Measurements from ENCODE around the gene FNDC3B. TPM values are rescaled to one million over a fixed set of nuclear protein-coding genes. Genes with fewer than 3 reads are reported as not detected.
"Not testable (repeated sequence)": the region's sequence is repeated elsewhere in the genome, so short reads cannot be mapped to it uniquely, and the experiment has no call there.

FNDC3B gene
- total RNA-seq (10 to 100 TPM; 18.1 to 46.5 (median 23.5) TPM), total RNA-seq (19.5 to 82.3 (median 43.2) reads per million in 29 experiments)
- total RNA-seq (2013): 29.5 TPM

DNA sequence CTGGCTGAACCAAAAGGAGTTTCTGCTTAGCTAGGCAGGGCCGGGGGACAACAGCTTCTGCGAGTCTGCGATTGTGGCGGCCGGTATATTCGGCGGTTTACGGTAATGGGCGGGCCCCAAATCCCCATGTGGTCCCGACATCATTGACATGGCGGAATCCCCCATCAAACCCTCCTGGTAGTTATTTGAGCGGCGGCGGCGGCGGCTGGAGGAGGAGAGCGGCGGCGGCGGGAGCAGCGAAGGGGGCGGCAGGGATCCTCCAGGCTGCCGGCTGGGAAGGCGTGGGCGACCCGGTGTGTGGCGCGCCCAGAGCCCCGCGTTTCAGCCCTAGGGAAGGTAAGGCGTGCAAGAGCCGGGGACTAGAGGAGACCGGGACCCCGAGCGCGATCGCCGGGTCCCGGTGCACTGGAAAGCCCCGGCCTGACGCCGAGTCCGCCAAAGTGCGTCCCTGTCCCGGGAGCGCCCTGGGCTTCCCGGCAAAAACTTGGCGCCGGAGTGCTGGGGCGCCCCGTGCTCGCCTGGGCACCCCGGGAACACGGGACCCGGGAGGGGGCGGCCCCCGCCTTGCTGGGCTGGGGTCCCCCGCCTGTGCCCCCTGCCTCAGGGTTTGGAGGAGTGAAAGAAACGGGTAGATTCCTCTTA, at the start of gene FNDC3B:
Gene FNDC3B, plus strand, starts transcription at position 143 of the 642 bp plus-strand sequence. CDS start 72,902 bp downstream, outside the sequence.
- POLR2A ChIA-PET: interaction anchor here (0.6 to 1.4 kb wide), 3 partner anchors 63 to 477 kb away, joined by 3 to 5 read pairs (median 4); no protein-coding TSS in a partner anchor
- peak; percentile 80 to 96 (median 90) for DNase-seq
- Mint-ChIP-seq H3K27me3 (no peaks in the 10 kb centered on the region), H3K9me3 (no peaks in the 10 kb centered on the region), H3K4me1 (peaks cover 47 to 64% (median 51%) of the 10 kb centered on the region in 3 donors), H3K4me3 (peak within 1 kb of the TSS; percentile 95 to 99 (median 98)), H3K27ac (peak within 1 kb of the TSS; percentile 90 to 94), H3K36me3 (no peaks in the 10 kb centered on the region)
- WGBS (ENCODE audit: insufficient coverage): under 1% methylated on average over 57 of the region's 59 CpGs
- CTCF ChIA-PET: interaction anchor here (0.7 to 1.8 kb wide), 6 partner anchors 12 to 302 kb away, joined by 3 to 19 read pairs (median 4); no protein-coding TSS in a partner anchor
- H3K9me3 ChIP-seq: no peaks in the 10 kb centered on the region
- peaks cover 2 to 27% of the 10 kb centered on the region in 2 experiments for H3K4me1 ChIP-seq (ENCODE audit: control insufficient read depth in 1 of 2, extremely low read depth in 1 of 2, insufficient read depth in 2 of 2, low read length in 2 of 2)
- peak within 1 kb of the TSS; percentile 81 to 91 for H3K4me3 ChIP-seq (ENCODE audit: control insufficient read depth in 1 of 2, extremely low read depth in 1 of 2, low read length in 1 of 2)
- peak within 1 kb of the TSS; percentile 76 for H3K27ac ChIP-seq (ENCODE audit: low read length)
- H3K27me3 ChIP-seq (replicated peaks in 1 of 2; ENCODE audit: control insufficient read depth in 2 of 2, extremely low read depth in 1 of 2, insufficient read depth in 2 of 2, low read length in 1 of 2): no peaks in the 10 kb centered on the region
- peak; percentile 94 to 95 (median 94) for ATAC-seq (replicated peaks in 1 of 4)
- H3K36me3 ChIP-seq (ENCODE audit: control insufficient read depth in 2 of 2, extremely low read depth in 1 of 2, insufficient read depth in 1 of 2, low read length in 1 of 2): no peaks in the 10 kb centered on the region

DNA sequence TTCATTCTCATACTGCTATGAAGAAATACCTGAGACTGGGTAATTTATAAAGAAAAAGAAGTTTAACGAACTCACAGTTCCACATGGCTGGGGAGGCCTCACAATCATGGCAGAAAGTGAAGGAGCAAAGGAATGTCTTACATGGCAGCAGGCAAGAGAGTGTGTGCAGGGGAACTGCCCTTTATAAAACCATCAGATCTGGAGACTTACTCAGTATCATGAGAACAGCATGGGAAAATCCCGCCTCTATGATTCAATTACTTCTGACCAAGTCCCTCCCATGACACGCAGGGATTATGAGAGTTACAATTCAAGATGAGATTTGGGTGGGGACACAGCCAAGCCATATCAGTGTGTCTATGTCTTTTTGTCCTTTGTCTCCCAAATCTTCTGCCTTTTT, 49.1 kb upstream of the FNDC3B start:
- H3K4me3 ChIP-seq (ENCODE audit: control insufficient read depth in 1 of 2, extremely low read depth in 1 of 2, low read length in 1 of 2); H3K27ac ChIP-seq (ENCODE audit: low read length); POLR2A ChIA-PET; H3K4me1 ChIP-seq (ENCODE audit: control insufficient read depth in 1 of 2, extremely low read depth in 1 of 2, insufficient read depth in 2 of 2, low read length in 2 of 2); H3K27me3 ChIP-seq (replicated peaks in 1 of 2; ENCODE audit: control insufficient read depth in 2 of 2, extremely low read depth in 1 of 2, insufficient read depth in 2 of 2, low read length in 1 of 2); H3K36me3 Mint-ChIP-seq; DNase-seq; H3K27ac Mint-ChIP-seq; ATAC-seq (replicated peaks in 1 of 4); H3K9me3 ChIP-seq; H3K36me3 ChIP-seq (ENCODE audit: control insufficient read depth in 2 of 2, extremely low read depth in 1 of 2, insufficient read depth in 1 of 2, low read length in 1 of 2); H3K4me1 Mint-ChIP-seq; H3K9me3 Mint-ChIP-seq; CTCF ChIA-PET; H3K4me3 Mint-ChIP-seq: not testable (repeated sequence)
- no CpG with 5 or more reads among the region's 3 CpGs for WGBS (ENCODE audit: insufficient coverage)
- H3K27me3 Mint-ChIP-seq: peaks cover 6 to 15% of the 10 kb centered on the region in 2 donors

DNA sequence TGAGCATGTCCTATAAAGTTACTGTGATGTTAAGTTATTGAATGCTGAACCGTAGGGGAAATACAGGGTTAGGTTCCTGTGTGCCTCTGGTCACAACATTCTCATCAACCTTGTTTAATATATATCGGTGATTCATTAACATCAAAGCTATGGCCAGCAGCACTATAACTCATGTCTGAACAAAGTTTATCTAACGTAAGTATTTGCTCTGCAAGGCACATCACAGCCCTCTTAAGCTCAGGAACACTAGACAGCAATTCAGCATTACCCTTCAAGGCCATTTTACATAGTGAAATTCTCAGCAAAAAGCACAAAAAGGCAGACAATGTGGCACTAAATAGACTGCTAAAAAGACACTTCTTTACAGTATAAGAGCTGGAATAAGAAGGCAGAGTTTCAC, 48.2 kb upstream of the FNDC3B start:
- CTCF ChIA-PET: interaction anchor here in 1 of 2 donors (0.5 kb wide), 1 partner anchor 12 kb away, joined by 3 read pairs; no protein-coding TSS in a partner anchor
- 50% methylated on average over 1 of the region's 3 CpGs for WGBS (ENCODE audit: insufficient coverage)
- no peak overlapping the region for H3K27ac ChIP-seq (ENCODE audit: low read length)
- H3K9me3 Mint-ChIP-seq: peaks cover 0 to 3% (median under 1%) of the 10 kb centered on the region in 3 donors
- no peaks in the 10 kb centered on the region for H3K36me3 ChIP-seq (ENCODE audit: control insufficient read depth in 2 of 2, extremely low read depth in 1 of 2, insufficient read depth in 1 of 2, low read length in 1 of 2)
- H3K27me3 ChIP-seq (replicated peaks in 1 of 2; ENCODE audit: control insufficient read depth in 2 of 2, extremely low read depth in 1 of 2, insufficient read depth in 2 of 2, low read length in 1 of 2): peaks cover 0 to 4% of the 10 kb centered on the region in 2 experiments
- H3K27ac Mint-ChIP-seq: no peak overlapping the region
- DNase-seq (no peak), ATAC-seq (replicated peaks in 1 of 4) (no peak)
- H3K4me1 Mint-ChIP-seq: peaks cover 0 to 4% (median 0%) of the 10 kb centered on the region in 3 donors
- H3K4me1 ChIP-seq (ENCODE audit: control insufficient read depth in 1 of 2, extremely low read depth in 1 of 2, insufficient read depth in 2 of 2, low read length in 2 of 2): no peaks in the 10 kb centered on the region
- no peaks in the 10 kb centered on the region for H3K9me3 ChIP-seq
- H3K4me3 ChIP-seq (ENCODE audit: control insufficient read depth in 1 of 2, extremely low read depth in 1 of 2, low read length in 1 of 2): no peak overlapping the region
- H3K4me3 Mint-ChIP-seq: no peak overlapping the region
- H3K27me3 Mint-ChIP-seq: peaks cover 6 to 15% of the 10 kb centered on the region in 2 donors
- H3K36me3 Mint-ChIP-seq: no peaks in the 10 kb centered on the region
- POLR2A ChIA-PET: no interaction called here

DNA sequence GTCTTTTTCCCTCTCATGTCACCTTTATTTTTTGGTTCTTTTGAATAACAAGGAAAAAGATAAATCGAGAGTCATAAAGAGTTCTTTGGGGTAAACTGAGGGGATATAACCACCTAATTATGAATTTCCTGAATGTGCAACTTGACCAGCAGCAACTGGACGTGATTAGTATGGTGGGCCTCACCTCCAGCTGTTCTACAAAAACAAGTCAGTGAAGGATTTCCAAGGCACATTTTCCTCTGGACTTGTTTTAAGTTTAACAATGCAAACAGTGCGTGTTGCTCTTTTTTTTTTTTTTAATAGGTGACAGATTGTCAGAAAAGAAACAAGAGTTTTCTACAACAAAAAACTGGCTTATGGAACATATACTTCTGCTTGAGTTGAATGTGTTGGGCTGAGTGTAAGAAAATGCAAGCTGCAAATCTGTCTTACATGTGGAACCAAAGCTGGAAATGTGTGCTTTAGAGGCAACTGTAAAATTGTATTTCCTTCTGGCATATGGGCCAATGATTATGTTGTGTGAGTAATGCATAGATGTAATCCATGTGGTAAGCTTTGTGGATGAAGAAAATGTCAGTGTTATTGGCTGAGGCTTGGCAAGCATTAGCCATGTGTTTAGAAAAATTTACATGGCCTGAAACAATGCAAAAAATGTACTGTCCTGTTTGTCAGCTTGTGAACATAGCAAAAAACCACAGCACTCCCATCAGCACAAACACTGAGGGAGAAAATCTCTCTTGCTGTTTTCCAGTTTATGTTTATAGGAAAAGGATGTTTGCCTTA, 44.5 kb upstream of the FNDC3B start:
- Histone ChIP-seq H3K27me3 (replicated peaks in 1 of 2; ENCODE audit: control insufficient read depth in 2 of 2, extremely low read depth in 1 of 2, insufficient read depth in 2 of 2, low read length in 1 of 2) (peaks cover 0 to 4% of the 10 kb centered on the region in 2 experiments), H3K4me3 (ENCODE audit: control insufficient read depth in 1 of 2, extremely low read depth in 1 of 2, low read length in 1 of 2) (no peak overlapping the region), H3K9me3 (no peaks in the 10 kb centered on the region), H3K4me1 (ENCODE audit: control insufficient read depth in 1 of 2, extremely low read depth in 1 of 2, insufficient read depth in 2 of 2, low read length in 2 of 2) (no peaks in the 10 kb centered on the region), H3K27ac (ENCODE audit: low read length) (no peak overlapping the region), H3K36me3 (ENCODE audit: control insufficient read depth in 2 of 2, extremely low read depth in 1 of 2, insufficient read depth in 1 of 2, low read length in 1 of 2) (no peaks in the 10 kb centered on the region)
- WGBS (ENCODE audit: insufficient coverage): 100% methylated on average over 1 of the region's 3 CpGs
- Mint-ChIP-seq H3K4me1 (no peaks in the 10 kb centered on the region), H3K4me3 (no peak overlapping the region), H3K27ac (no peak overlapping the region), H3K27me3 (peaks cover 3 to 18% of the 10 kb centered on the region in 2 donors), H3K9me3 (peaks cover 3 to 9% (median 6%) of the 10 kb centered on the region in 3 donors), H3K36me3 (no peaks in the 10 kb centered on the region)
- ChIA-PET POLR2A (no interaction called here), CTCF (no interaction called here)
- DNase-seq (no peak), ATAC-seq (replicated peaks in 1 of 4) (no peak)

DNA sequence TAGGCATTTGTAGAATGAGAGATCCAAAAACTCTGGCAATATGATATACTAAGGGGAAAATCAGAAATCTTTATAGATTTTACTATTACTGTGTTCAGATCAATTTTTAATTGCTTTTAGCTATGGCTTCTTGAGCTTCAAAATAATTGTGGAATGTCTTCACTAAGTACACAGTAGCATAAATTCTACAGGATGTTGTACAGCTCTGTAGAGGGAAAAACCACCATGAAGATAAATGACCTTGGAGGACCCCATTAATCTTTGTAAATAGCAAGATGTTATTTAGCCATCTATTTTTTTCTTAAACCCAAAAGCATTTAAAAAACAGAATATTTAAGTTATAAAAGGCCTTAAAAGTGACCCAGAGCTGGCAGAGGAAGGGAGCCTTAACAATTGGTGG, 43.9 kb upstream of the FNDC3B start:
- H3K9me3 Mint-ChIP-seq: peaks cover 3 to 9% (median 6%) of the 10 kb centered on the region in 3 donors
- no peak overlapping the region for H3K27ac Mint-ChIP-seq
- peaks cover 0 to 14% of the 10 kb centered on the region in 2 donors for H3K27me3 Mint-ChIP-seq
- no peak overlapping the region for H3K4me3 Mint-ChIP-seq
- Histone ChIP-seq H3K4me1 (ENCODE audit: control insufficient read depth in 1 of 2, extremely low read depth in 1 of 2, insufficient read depth in 2 of 2, low read length in 2 of 2) (no peaks in the 10 kb centered on the region), H3K36me3 (ENCODE audit: control insufficient read depth in 2 of 2, extremely low read depth in 1 of 2, insufficient read depth in 1 of 2, low read length in 1 of 2) (no peaks in the 10 kb centered on the region), H3K27ac (ENCODE audit: low read length) (no peak overlapping the region), H3K27me3 (replicated peaks in 1 of 2; ENCODE audit: control insufficient read depth in 2 of 2, extremely low read depth in 1 of 2, insufficient read depth in 2 of 2, low read length in 1 of 2) (peaks cover 0 to 4% of the 10 kb centered on the region in 2 experiments), H3K9me3 (no peaks in the 10 kb centered on the region), H3K4me3 (ENCODE audit: control insufficient read depth in 1 of 2, extremely low read depth in 1 of 2, low read length in 1 of 2) (no peak overlapping the region)
- DNase-seq (no peak), ATAC-seq (replicated peaks in 1 of 4) (no peak)
- H3K4me1 Mint-ChIP-seq: no peaks in the 10 kb centered on the region
- H3K36me3 Mint-ChIP-seq: no peaks in the 10 kb centered on the region
- CTCF ChIA-PET: no interaction called here
- POLR2A ChIA-PET: no interaction called here

DNA sequence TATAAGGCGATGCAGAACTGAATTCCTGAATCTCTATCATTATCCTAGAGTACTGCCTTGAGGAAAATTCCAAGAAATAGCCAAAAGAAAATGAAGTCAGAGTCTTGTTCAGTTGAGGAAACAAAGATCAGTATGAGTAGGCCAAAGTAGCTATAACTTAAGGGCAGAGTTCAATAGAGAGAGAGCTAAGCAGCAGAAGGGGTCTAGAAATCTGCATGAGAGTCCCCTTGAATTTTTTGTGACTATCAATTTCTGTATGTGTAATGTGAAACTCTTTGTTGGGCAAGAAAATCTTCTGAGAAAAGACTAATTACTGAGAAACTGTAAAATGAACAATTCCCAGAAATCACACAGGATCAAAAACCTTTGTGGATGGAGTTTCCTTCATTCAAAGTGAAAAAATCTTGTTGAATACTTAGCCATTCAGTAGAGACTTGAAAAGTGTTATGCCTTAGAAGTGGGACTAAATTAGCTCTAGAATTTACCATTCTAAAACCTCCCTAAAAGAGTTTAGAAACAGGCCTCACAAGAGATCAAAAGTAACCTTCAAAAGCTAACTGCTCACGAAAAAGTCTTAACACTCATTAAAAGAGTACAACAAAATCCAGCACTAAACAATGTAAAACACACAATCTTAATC, 43.1 kb upstream of the FNDC3B start:
- WGBS (ENCODE audit: insufficient coverage): 38% methylated on average over 1 of the region's 2 CpGs

More for the DNA sequence above, 43.1 kb upstream of the FNDC3B start:
- ChIA-PET POLR2A (no interaction called here), CTCF (no interaction called here)
- Histone ChIP-seq H3K4me1 (ENCODE audit: control insufficient read depth in 1 of 2, extremely low read depth in 1 of 2, insufficient read depth in 2 of 2, low read length in 2 of 2) (no peaks in the 10 kb centered on the region), H3K4me3 (ENCODE audit: control insufficient read depth in 1 of 2, extremely low read depth in 1 of 2, low read length in 1 of 2) (no peak overlapping the region), H3K27me3 (replicated peaks in 1 of 2; ENCODE audit: control insufficient read depth in 2 of 2, extremely low read depth in 1 of 2, insufficient read depth in 2 of 2, low read length in 1 of 2) (peaks cover 0 to 4% of the 10 kb centered on the region in 2 experiments), H3K36me3 (ENCODE audit: control insufficient read depth in 2 of 2, extremely low read depth in 1 of 2, insufficient read depth in 1 of 2, low read length in 1 of 2) (no peaks in the 10 kb centered on the region), H3K9me3 (no peaks in the 10 kb centered on the region), H3K27ac (ENCODE audit: low read length) (no peak overlapping the region)
- H3K4me3 Mint-ChIP-seq: no peak overlapping the region
- ATAC-seq (replicated peaks in 1 of 4) (no peak), DNase-seq (no peak)
- H3K9me3 Mint-ChIP-seq: peaks cover 3 to 10% (median 6%) of the 10 kb centered on the region in 3 donors
- peaks cover 0 to 8% of the 10 kb centered on the region in 2 donors for H3K27me3 Mint-ChIP-seq
- H3K27ac Mint-ChIP-seq: no peak overlapping the region
- H3K36me3 Mint-ChIP-seq: no peaks in the 10 kb centered on the region
- H3K4me1 Mint-ChIP-seq: no peaks in the 10 kb centered on the region

Data from T-cell (primary cell).